Upper lobe of left lung (tissue), 6 donors: ENCODE data around the gene PSMD12. TPM values are rescaled to one million over a fixed set of nuclear protein-coding genes. Genes with fewer than 3 reads are reported as not detected.

Experiments
- ATAC-seq, 2 donors: fragments of 200-7000 bp; cut with Tn5 transposase; one replicate each; pipeline ENCODE4 v1.9.1; 2022; ENCODE audit warnings: mild to moderate bottlenecking in 2 of 2, moderate library complexity in 2 of 2; ENCODE audit not compliant: low FRiP score in 2 of 2
- DNase-seq, 2 donors: peaks; one replicate each; pipeline ENCODE4 v3.0.0-alpha.2; 2019 to 2020
- H3K27ac ChIP-seq, 4 donors: fragments of 200-600 bp; sonication (generic); one replicate each; pipeline ENCODE4 v1.5.1; 2016 to 2019
- H3K27me3 ChIP-seq, 4 donors: fragments of 200-600 bp; sonication (generic); one replicate each; pipeline ENCODE4 v1.5.1; 2017 to 2019
- H3K36me3 ChIP-seq, 4 donors: fragments of 200-600 bp; sonication (generic); one replicate each; pipeline ENCODE4 v1.5.1; 2016 to 2019
- H3K4me1 ChIP-seq, 4 donors: fragments of 200-600 bp; sonication (generic); one replicate each; pipeline ENCODE4 v1.5.1; 2018 to 2019
- H3K4me3 ChIP-seq, 4 donors: fragments of 200-600 bp; sonication (generic); one replicate each; pipeline ENCODE4 v1.5.1; 2017 to 2019; ENCODE audit warnings: mild to moderate bottlenecking in 2 of 4, moderate library complexity in 1 of 4
- H3K9me3 ChIP-seq, 4 donors: fragments of 200-600 bp; sonication (generic); one replicate each; pipeline ENCODE4 v1.5.1; 2018 to 2019
- CTCF ChIP-seq, 6 experiments: fragments of 450-650 bp in 4 of 6; fragments of 200-600 bp in 2 of 6; sonication (generic) in 2 of 6; IDR thresholded peaks; one replicate each; pipeline ENCODE4 v1.5.1; 2016 to 2019; ENCODE audit warnings: antibody characterized with exemption in 6 of 6
- EP300 ChIP-seq, 4 donors: sonication (generic); formaldehyde crosslinking; IDR thresholded peaks; one replicate each; pipeline ENCODE4 v1.5.1; 2017; ENCODE audit warnings: antibody characterized with exemption in 4 of 4, control low read depth in 2 of 4
- POLR2A ChIP-seq, 4 donors: fragments of 450-650 bp; IDR thresholded peaks; one replicate each; pipeline ENCODE4 v1.5.1; 2016 to 2017; ENCODE audit warnings: antibody characterized with exemption in 4 of 4, mild to moderate bottlenecking in 2 of 4
- POLR2AphosphoS5 ChIP-seq, 2 donors: sonication (generic); formaldehyde crosslinking; IDR thresholded peaks; one replicate each; pipeline ENCODE4 v1.5.1; 2017; ENCODE audit warnings: antibody characterized with exemption in 2 of 2
- WGBS, 2 donors: methylation state at CpG; one replicate each; pipeline ENCODE4 v1.1.5; 2017 to 2018; 5-methylcytosine and 5-hydroxymethylcytosine counted together
- total RNA-seq, 6 donors: library from RNA; depleted of rRNA in 4 of 6; stranded (reverse); fragments of >200 nt in 4 of 6; gene quantifications; one replicate each; pipeline versions ENCODE4 v1.1.0 to v1.2.1, GENCODE V29; 2016 to 2021
- donor health status: DM: no; HTN: no; CAD: no; lungs with moderate emphysema.
- donor health status: DM: no; HTN: yes; CAD: no; lungs with severe emphysema.

PSMD12 gene
- total RNA-seq, 6 donors from 2014 or later, result 11.9 to 36.9 (median 29.8) TPM

- DNase-seq (no peak), ATAC-seq (no peak)
- WGBS, 2 donors, result 71 to 74% methylated on average over 1 of the region's 1 CpG
- no peaks in the 10 kb centered on the region for H3K27me3 ChIP-seq
- peaks cover under 1 to 13% (median 5%) of the 10 kb centered on the region in 4 donors for H3K4me1 ChIP-seq
- TF ChIP-seq CTCF (IDR thresholded peaks at IDR 0.05) (no peak), EP300 (IDR thresholded peaks at IDR 0.05) (no peak), POLR2A (IDR thresholded peaks at IDR 0.05) (no peak), POLR2AphosphoS5 (IDR thresholded peaks at IDR 0.05) (no peak)
- peak overlapping the region in 1 of 4 donors; percentile 7 for H3K27ac ChIP-seq
- H3K36me3 ChIP-seq, result no peaks in the 10 kb centered on the region
- no peaks in the 10 kb centered on the region for H3K9me3 ChIP-seq
- H3K4me3 ChIP-seq, result no peak overlapping the region
Measured at GRCh38 chr17:67381929-67382257, 15.5 kb upstream of the PSMD12 start.

GRCh38 chr17:67379251-67379630 lies 12.9 kb upstream of the PSMD12 start:
- Histone ChIP-seq H3K4me1 (peaks cover 10 to 23% (median 19%) of the 10 kb centered on the region in 4 donors), H3K9me3 (no peaks in the 10 kb centered on the region), H3K36me3 (no peaks in the 10 kb centered on the region), H3K27me3 (no peaks in the 10 kb centered on the region), H3K4me3 (peak overlapping the region in 3 of 4 donors; percentile 64 to 82 (median 74)), H3K27ac (peak overlapping the region; percentile 90 to 97 (median 94))
- ATAC-seq (no peak), DNase-seq (no peak)
- WGBS, 2 donors, result 66 to 68% methylated on average over 8 of the region's 8 CpGs
- TF ChIP-seq EP300 (IDR thresholded peaks at IDR 0.05), result no peak
- TF ChIP-seq CTCF (IDR thresholded peaks at IDR 0.05), result no peak
- no peak for TF ChIP-seq POLR2A (IDR thresholded peaks at IDR 0.05)
- no peak for TF ChIP-seq POLR2AphosphoS5 (IDR thresholded peaks at IDR 0.05)

- TF ChIP-seq POLR2AphosphoS5 (IDR thresholded peaks at IDR 0.05), result peak; percentile 30 to 73
- peak in 2 of 4 donors; percentile 40 to 78 for TF ChIP-seq POLR2A (IDR thresholded peaks at IDR 0.05)
- peak; percentile 84 to 98 (median 96) for TF ChIP-seq CTCF (IDR thresholded peaks at IDR 0.05)
- no peak for TF ChIP-seq EP300 (IDR thresholded peaks at IDR 0.05)
- DNase-seq, result peak; percentile 76 to 96
- Histone ChIP-seq H3K27ac (peak overlapping the region; percentile 90 to 97 (median 94)), H3K27me3 (no peaks in the 10 kb centered on the region), H3K4me3 (peak overlapping the region; percentile 64 to 82 (median 76)), H3K4me1 (peaks cover 10 to 23% (median 19%) of the 10 kb centered on the region in 4 donors), H3K36me3 (no peaks in the 10 kb centered on the region), H3K9me3 (no peaks in the 10 kb centered on the region)
- ATAC-seq, result peak; percentile 62 to 84
- 1% methylated on average over 13 to 44 of the region's 72 CpGs for WGBS, 2 donors
Measured at GRCh38 chr17:67378454-67379250, 12.3 kb upstream of the PSMD12 start.

GRCh38 chr17:67377488-67378453 lies 11.4 kb upstream of the PSMD12 start:
- H3K9me3 ChIP-seq, result no peaks in the 10 kb centered on the region
- H3K36me3 ChIP-seq, result no peaks in the 10 kb centered on the region
- ATAC-seq (peak; percentile 41 to 72), DNase-seq (peak; percentile 61 to 92)
- TF ChIP-seq POLR2A (IDR thresholded peaks at IDR 0.05) (peak in 2 of 4 donors; percentile 10 to 51), POLR2AphosphoS5 (IDR thresholded peaks at IDR 0.05) (no peak), EP300 (IDR thresholded peaks at IDR 0.05) (no peak)
- 1% methylated on average over 42 to 48 of the region's 100 CpGs for WGBS, 2 donors
- H3K4me1 ChIP-seq, result peaks cover 10 to 23% (median 19%) of the 10 kb centered on the region in 4 donors
- peak overlapping the region; percentile 64 to 82 (median 76) for H3K4me3 ChIP-seq
- H3K27ac ChIP-seq, result peak overlapping the region; percentile 90 to 97 (median 94)
- no peaks in the 10 kb centered on the region for H3K27me3 ChIP-seq
